Measurements from ENCODE around the gene HS3ST4. TPM values are rescaled to one million over a fixed set of nuclear protein-coding genes. Genes with fewer than 3 reads are reported as not detected.

The HS3ST4 gene
- total and polyA plus RNA-seq, 2 of the 4 experiments (the other 2 are of a cell fraction) = not detected

DNA sequence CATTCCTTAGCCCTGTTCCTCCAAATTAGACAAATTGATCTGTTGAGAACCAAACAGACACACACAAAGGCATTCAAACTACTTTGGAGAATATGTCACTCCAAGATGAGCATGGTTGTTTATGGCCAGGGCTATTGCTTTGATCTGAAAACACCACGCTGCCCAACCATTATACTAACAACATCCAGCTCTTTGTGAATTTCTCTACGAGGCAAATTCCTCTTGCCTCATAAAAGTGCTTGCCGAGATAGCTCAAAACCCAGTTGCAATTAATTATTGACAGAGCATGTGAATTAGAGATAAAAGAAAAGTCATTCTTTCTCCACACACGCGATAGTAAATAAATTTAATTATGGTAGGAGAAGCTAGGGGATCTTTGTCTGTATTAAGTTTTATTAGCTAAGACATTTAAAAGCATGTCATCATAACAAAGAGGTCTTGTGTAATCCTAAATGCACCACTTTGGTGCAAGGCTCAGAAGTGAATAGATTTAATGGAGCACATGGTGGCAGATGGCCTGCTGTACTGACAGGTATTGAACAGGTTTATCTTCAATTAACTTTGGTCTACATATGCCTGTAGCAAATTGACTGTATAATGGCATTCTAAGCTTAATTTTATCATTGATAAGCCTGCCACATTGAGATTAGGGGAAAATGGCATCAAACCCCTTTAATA is 441.8 kb downstream of the HS3ST4 start:
- CTCF ChIA-PET = no interaction called here
- in situ Hi-C loops (cut with MboI; ENCODE audit: low sequenced_read_pairs) = no loop called here
- H4K5ac ChIP-seq (ENCODE audit: low read depth, low read length) = no peak overlapping the region

More for the DNA sequence above, 441.8 kb downstream of the HS3ST4 start:
- no peak for DNase-seq
- Histone ChIP-seq H2BK120ac (ENCODE audit: low read depth, low read length) (no peak overlapping the region), H3K9ac (ENCODE audit: low read depth, low read length) (no peak overlapping the region), H2BK15ac (ENCODE audit: low read depth, low read length) (no peak overlapping the region), H2AK5ac (ENCODE audit: low read depth, low read length) (no peak overlapping the region), H3K14ac (replicated peaks; ENCODE audit: low read depth, low read length) (no peak overlapping the region), H3K18ac (ENCODE audit: low read depth, low read length) (no peak overlapping the region), H4K8ac (ENCODE audit: low read depth in 2 of 2, low read length in 2 of 2) (no peak overlapping the region), H4K20me1 (ENCODE audit: insufficient read depth, low read length) (no peaks in the 10 kb centered on the region), H2AFZ (replicated peaks; ENCODE audit: low read length, poor library complexity) (no peak overlapping the region), H2BK20ac (ENCODE audit: low read depth, low read length) (no peak overlapping the region), H3K4ac (ENCODE audit: low read depth, low read length) (no peak overlapping the region), H2BK5ac (ENCODE audit: low read depth, low read length, poor library complexity, severe bottlenecking) (no peak overlapping the region), H3K36me3 (ENCODE audit: control insufficient read depth, insufficient read depth, low read length) (no peaks in the 10 kb centered on the region), H3K9me3 (ENCODE audit: control insufficient read depth, insufficient read depth, low read length) (peaks cover 19% of the 10 kb centered on the region), H3K27me3 (ENCODE audit: control insufficient read depth, insufficient read depth, low read length) (no peaks in the 10 kb centered on the region), H3K27ac (ENCODE audit: insufficient read depth, low read length) (no peak overlapping the region), H3K4me2 (ENCODE audit: low read depth, low read length) (no peak overlapping the region), H2AK9ac (replicated peaks; ENCODE audit: low read depth, low read length, poor library complexity) (no peak overlapping the region), H3K56ac (ENCODE audit: extremely low read depth, insufficient read depth, low read length) (no peak overlapping the region), H3K79me1 (ENCODE audit: low read depth in 1 of 2, low read length in 2 of 2) (no peaks in the 10 kb centered on the region), H3K23ac (ENCODE audit: low read depth, low read length) (no peak overlapping the region), H3K4me3 (ENCODE audit: insufficient read depth, low read depth, low read length) (no peak overlapping the region), H3K4me1 (ENCODE audit: control insufficient read depth, insufficient read depth, low read length) (no peaks in the 10 kb centered on the region), H3K9me1 (ENCODE audit: insufficient read depth, low read length) (no peaks in the 10 kb centered on the region), H4K91ac (ENCODE audit: insufficient read depth, low read depth, low read length) (no peak overlapping the region)
- POLR2A ChIA-PET (ENCODE audit: unreplicated experiment) = no interaction called here
- TF ChIP-seq FOS (IDR thresholded peaks at IDR 0.05; ENCODE audit: low read depth, low read length) (no peak), MXI1 (IDR thresholded peaks at IDR 0.05; ENCODE audit: borderline replicate concordance, low read depth, low read length) (no peak), MAFK (IDR thresholded peaks at IDR 0.05; ENCODE audit: low read depth, low read length) (no peak), ELK1 (IDR thresholded peaks at IDR 0.05; ENCODE audit: borderline replicate concordance, low read depth, low read length) (no peak), MAZ (IDR thresholded peaks at IDR 0.05; ENCODE audit: borderline replicate concordance, low read depth, low read length) (no peak), USF2 (IDR thresholded peaks at IDR 0.05; ENCODE audit: low read depth, low read length) (no peak), RCOR1 (IDR thresholded peaks at IDR 0.05; ENCODE audit: insufficient replicate concordance, low read length) (no peak), POLR2A (IDR thresholded peaks at IDR 0.05; ENCODE audit: low read depth, low read length) (no peak), RFX5 (IDR thresholded peaks at IDR 0.05; ENCODE audit: low read depth, low read length) (no peak), SMC3 (IDR thresholded peaks at IDR 0.05; ENCODE audit: low read depth, low read length) (no peak), RAD21 (IDR thresholded peaks at IDR 0.05; ENCODE audit: low read length) (no peak), CEBPB (IDR thresholded peaks at IDR 0.05; ENCODE audit: low read depth, low read length) (no peak), NFE2L2 (IDR thresholded peaks at IDR 0.05; ENCODE audit: low read depth, low read length) (no peak), CHD1 (IDR thresholded peaks at IDR 0.05; ENCODE audit: low read depth, low read length) (no peak)
- TF ChIP-seq, protein P1, sequence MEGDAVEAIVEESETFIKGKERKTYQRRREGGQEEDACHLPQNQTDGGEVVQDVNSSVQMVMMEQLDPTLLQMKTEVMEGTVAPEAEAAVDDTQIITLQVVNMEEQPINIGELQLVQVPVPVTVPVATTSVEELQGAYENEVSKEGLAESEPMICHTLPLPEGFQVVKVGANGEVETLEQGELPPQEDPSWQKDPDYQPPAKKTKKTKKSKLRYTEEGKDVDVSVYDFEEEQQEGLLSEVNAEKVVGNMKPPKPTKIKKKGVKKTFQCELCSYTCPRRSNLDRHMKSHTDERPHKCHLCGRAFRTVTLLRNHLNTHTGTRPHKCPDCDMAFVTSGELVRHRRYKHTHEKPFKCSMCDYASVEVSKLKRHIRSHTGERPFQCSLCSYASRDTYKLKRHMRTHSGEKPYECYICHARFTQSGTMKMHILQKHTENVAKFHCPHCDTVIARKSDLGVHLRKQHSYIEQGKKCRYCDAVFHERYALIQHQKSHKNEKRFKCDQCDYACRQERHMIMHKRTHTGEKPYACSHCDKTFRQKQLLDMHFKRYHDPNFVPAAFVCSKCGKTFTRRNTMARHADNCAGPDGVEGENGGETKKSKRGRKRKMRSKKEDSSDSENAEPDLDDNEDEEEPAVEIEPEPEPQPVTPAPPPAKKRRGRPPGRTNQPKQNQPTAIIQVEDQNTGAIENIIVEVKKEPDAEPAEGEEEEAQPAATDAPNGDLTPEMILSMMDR (conservative IDR thresholded peaks at IDR 0.05; ENCODE audit: low read depth, low read length) = no peak
- no TSS peak for BruUV-seq (replicated peaks)
- no peak for ATAC-seq (ENCODE audit: low read depth)
- dilution Hi-C loops (cut with HindIII; ENCODE audit: low sequenced_read_pairs, unreplicated experiment) (no loop called here), intact Hi-C loops (cut with micrococcal nuclease) (no loop called here)
- WGBS, 2 experiments (ENCODE audit: extremely low coverage in 2 of 2, insufficient read length in 1 of 2) = no CpG with 5 or more reads among the region's 5 CpGs

Measured in IMR-90 (cell line).